Choroid plexus epithelial cell (primary cell): ENCODE data around the gene IL19.

ENCODE experiments used
- DNase-seq: peaks from one replicate; pipeline ENCODE4 v3.0.0-alpha.2; 2010; ENCODE audit warnings: low read depth
- H3K4me3 ChIP-seq: 2 replicates; pipeline ENCODE4 v1.5.1; 2011; ENCODE audit warnings: low read depth, mild to moderate bottlenecking, control low read depth, low read length, moderate library complexity
- TF ChIP-seq, protein P1 (sequence below): conservative IDR thresholded peaks from 2 replicates; pipeline ENCODE4 v1.5.1; 2011; ENCODE audit warnings: low read depth, mild to moderate bottlenecking, control low read depth, inconsistent platforms, low read length, moderate library complexity

IL19 gene

DNA sequence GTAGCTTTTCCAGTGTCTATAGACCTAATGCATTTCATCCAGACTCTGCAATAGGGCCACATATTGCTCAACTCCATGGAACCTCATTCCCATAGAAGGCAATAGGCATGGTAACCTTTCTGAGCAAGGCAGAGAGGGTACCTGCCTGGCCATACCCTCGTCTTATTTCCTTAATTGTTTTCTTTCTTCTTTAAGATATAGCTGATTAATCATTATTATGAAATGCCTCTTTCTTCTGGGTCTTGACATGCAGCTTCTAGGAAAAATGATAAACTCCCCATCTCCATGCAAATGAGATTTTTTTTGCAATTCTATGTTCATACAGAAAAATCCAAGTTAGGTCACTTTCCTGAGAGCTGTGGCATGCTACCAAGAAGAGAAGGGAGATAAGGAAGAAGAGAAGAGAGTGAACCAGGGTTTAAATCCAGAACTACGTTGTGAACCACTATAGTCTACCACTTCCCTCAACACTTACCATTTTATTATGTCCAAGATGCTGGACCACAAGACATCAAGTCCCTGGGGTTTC is 61.8 kb downstream of the IL19 start:
- H3K4me3 ChIP-seq, result no peak overlapping the region
- DNase-seq, result no peak

DNA sequence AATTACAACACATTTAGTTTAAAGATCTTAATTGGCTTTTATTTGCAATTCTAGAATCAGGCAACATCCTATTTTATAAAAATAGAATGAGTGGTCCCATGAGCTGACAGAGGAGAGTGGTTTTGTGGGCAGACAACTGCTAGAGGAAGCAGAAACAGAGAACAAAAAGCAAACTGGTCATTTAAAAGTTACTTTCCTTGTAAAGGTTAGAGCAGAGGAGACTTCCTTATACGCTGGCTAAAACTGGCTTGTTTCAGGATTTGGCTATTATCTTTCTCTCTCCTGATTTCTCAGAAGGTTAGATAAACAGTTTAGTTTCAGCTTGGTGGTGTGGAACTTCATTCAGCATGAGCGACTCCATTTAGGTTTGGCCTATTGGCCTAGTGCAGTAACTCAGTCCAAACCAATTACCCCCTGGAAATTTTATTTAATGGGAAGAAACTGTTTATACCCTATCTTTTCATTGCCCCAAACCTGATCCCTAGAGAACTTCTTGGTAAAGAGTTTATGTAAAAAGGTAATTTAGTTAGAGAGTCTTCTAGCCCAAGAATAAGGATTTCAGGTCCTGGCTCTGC is 62.6 kb downstream of the IL19 start:
- TF ChIP-seq, protein P1, sequence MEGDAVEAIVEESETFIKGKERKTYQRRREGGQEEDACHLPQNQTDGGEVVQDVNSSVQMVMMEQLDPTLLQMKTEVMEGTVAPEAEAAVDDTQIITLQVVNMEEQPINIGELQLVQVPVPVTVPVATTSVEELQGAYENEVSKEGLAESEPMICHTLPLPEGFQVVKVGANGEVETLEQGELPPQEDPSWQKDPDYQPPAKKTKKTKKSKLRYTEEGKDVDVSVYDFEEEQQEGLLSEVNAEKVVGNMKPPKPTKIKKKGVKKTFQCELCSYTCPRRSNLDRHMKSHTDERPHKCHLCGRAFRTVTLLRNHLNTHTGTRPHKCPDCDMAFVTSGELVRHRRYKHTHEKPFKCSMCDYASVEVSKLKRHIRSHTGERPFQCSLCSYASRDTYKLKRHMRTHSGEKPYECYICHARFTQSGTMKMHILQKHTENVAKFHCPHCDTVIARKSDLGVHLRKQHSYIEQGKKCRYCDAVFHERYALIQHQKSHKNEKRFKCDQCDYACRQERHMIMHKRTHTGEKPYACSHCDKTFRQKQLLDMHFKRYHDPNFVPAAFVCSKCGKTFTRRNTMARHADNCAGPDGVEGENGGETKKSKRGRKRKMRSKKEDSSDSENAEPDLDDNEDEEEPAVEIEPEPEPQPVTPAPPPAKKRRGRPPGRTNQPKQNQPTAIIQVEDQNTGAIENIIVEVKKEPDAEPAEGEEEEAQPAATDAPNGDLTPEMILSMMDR, result no peak
- no peak overlapping the region for H3K4me3 ChIP-seq
- DNase-seq, result no peak

More for the DNA sequence above, 61.8 kb downstream of the IL19 start:
- TF ChIP-seq, protein P1, result no peak

DNA sequence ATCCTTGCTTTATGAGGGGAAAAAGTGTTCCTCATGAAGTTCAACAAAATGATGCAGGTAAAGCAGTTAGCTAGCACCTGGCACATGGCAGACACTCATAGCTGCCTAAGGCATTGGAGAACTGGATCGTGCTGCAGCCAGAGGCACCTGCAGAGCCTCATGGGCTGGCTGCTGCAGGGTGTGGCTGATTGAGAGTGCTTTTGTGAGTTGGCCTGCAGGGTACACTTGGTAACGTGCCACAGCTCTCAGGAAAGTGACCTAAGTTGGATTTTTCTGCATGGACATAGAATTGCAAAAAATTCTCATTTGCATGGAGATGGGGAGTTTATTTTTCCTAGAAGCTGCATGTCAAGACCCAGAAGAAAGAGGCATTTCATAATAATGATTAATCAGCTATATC is 63.2 kb downstream of the IL19 start:
- no peak for DNase-seq
- no peak overlapping the region for H3K4me3 ChIP-seq
- TF ChIP-seq, protein P1, result no peak

DNA sequence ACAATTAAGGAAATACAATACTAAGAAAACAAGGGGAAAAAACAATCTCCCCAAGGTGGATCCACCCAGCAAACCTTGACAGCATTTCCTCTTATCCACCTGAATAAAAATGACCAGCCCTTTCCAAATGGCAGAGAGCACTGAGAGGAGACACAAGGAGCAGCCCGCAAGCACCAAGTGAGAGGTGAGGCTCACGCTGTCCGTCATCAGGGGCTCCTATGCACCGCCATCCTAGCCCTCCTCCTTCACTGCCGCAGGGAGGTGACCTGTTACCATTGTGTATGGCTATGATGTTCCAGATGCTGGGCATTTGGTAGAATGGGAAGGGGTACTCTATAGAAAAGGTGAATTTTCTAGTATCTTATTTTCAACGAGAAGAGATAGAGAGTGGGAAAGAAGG is 63.6 kb downstream of the IL19 start:
- TF ChIP-seq, protein P1, result no peak
- DNase-seq, result no peak
- no peak overlapping the region for H3K4me3 ChIP-seq

DNA sequence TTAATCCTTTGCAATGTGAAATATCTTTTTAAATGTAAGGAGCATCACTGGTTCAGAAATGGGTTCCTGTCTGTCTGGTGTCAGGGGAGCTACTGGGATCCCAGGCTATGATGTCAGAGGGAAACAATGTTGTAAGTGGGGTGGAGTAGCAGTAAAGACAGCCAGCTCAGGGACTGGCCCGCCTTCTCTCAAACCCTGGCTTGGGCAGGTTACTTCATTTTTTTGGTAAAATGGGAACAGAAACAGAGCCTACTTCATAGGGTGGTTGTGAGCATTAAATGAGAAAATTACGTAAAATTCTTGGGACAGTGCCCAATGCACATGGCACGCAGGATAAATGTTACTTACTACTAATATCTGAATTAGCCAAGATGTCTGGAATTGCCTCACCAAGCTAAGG is 64.1 kb downstream of the IL19 start:
- TF ChIP-seq, protein P1, result no peak
- DNase-seq, result no peak
- no peak overlapping the region for H3K4me3 ChIP-seq

DNA sequence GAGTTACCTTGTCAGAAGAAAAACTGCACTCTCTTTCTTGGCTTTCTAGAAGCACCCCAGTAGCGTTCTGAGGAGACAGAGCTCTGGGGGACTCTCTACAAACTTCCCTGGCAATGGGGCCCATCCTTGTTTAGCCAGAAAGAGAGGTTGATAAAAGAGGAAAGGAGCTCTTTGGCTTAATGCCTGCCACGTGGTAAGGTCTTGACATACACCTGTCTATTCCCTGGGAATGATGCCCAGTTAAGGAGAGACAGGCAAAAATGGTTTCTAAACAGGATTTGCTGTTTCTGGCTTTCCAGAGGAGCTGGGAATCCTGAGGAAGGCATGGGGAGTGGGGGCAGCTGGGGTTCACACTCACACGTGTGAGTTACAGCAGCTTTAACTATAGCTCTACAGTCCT is 64.6 kb downstream of the IL19 start:
- no peak for DNase-seq
- no peak overlapping the region for H3K4me3 ChIP-seq
- TF ChIP-seq, protein P1, result no peak

DNA sequence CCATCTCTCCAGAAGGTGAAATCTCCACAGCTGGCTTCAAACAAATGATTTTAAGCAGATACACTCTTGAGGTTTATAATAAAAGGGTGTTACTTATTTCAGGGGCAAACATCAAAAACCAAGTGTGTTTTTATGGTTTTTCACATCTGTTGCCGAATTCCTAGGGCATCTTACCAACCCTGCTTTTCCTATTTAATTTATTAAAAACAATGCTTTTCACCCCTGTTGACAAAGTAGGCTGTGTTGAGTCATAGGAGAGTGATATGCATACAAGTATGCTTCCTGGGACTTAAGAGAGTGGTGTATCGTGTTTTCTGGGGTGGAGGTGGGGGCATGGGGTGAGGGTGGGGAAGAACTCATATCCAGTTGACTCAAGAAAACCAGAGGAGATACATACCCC is 65.5 kb downstream of the IL19 start:
- no peak for DNase-seq
- H3K4me3 ChIP-seq, result no peak overlapping the region
- TF ChIP-seq, protein P1, result no peak
